Measurements from ENCODE around the gene PDGFRA.
A peak's percentile ranks its signal among the peaks of the same experiment; 100 is the strongest.

PDGFRA gene

DNA sequence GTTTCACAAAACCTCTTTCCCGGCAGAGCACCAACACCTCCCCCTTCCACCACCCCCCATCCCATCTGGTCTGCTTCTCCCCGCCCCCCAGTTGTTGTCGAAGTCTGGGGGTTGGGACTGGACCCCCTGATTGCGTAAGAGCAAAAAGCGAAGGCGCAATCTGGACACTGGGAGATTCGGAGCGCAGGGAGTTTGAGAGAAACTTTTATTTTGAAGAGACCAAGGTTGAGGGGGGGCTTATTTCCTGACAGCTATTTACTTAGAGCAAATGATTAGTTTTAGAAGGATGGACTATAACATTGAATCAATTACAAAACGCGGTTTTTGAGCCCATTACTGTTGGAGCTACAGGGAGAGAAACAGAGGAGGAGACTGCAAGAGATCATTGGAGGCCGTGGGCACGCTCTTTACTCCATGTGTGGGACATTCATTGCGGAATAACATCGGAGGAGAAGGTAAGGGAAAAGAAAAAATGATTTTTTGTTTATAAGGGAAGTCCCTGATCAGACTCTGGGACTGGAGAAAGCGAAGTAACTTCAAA is at the start of gene PDGFRA:
Gene PDGFRA, plus strand, starts transcription at position 333 of the 541 bp plus-strand sequence. CDS start 29,476 bp downstream, outside the sequence.
- DNase-seq (ENCODE audit: low read depth) = peak; percentile 77

- no peak for DNase-seq (ENCODE audit: low read depth)
Measured at GRCh38 chr4:54184581-54184980, 44.5 kb upstream of the PDGFRA start.

- no peak for DNase-seq (ENCODE audit: low read depth)
Measured at GRCh38 chr4:54185044-54185780, 43.9 kb upstream of the PDGFRA start.

GRCh38 chr4:54185866-54186265 is 43.2 kb upstream of the PDGFRA start:
- DNase-seq (ENCODE audit: low read depth) = no peak

DNA sequence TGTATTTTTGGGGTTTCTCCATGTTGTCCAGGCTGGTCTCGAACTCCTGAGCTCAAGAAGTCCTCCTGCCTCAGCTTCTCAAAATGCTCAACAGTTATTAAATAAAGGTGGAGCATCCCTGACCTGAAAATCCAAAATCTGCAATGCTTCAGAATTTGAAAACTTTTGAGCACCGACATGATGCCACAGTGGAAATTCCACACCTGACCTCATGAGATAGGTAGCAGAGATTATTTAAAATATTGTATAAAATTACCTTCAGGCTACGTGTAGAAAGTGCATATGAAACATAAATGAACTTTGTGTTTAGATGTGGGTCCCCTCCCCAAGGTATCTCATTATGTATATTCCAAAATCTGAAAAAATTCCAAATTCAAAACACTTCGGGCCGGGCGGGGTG is 42.7 kb upstream of the PDGFRA start:
- no peak for DNase-seq (ENCODE audit: low read depth)

DNA sequence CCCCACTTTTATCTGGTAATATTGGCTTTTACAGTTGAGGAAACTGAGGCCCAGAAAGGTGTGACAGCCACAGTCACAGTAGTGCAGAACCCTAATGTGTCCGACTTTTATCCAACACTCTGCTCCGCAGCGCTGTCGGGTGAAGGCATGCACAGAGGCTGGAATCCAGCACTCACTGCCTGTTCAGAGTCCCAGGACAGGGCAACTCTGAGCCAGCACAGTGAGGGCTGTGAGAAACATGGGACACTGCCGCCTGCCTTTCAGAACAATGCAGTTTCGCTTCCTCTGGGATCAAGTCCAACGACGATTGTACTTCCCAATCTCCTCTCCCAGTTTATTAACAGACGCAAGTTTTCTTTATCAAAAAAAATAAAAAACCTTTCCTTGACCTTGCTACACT is 41.9 kb upstream of the PDGFRA start:
- DNase-seq (ENCODE audit: low read depth) = no peak

- DNase-seq (ENCODE audit: low read depth) = no peak
Measured at GRCh38 chr4:54189140-54189539, 40.0 kb upstream of the PDGFRA start.

- DNase-seq (ENCODE audit: low read depth) = no peak
Measured at GRCh38 chr4:54192811-54193210, 36.3 kb upstream of the PDGFRA start.

GRCh38 chr4:54197926-54198325 is 31.2 kb upstream of the PDGFRA start:
- no peak for DNase-seq (ENCODE audit: low read depth)

DNA sequence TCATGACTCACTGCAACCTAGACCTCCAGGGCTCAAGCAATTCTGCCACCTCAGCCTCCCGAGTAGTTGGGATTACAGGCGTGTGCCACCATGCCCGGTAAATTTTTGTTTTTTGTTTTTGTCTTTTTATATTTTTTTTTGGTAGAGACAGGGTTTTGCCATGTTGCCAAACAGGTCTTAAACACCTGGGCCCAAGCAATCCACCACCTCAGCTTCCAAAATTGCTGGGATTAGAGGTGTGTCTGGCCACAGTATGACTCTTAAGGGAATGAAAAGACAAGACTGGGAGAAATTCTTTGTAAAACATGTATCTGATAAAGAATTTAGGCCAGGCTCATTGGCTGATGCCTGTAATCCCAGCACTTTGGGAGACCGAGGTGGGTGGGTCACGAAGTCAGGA is 29.2 kb upstream of the PDGFRA start:
- no peak for DNase-seq (ENCODE audit: low read depth)

DNA sequence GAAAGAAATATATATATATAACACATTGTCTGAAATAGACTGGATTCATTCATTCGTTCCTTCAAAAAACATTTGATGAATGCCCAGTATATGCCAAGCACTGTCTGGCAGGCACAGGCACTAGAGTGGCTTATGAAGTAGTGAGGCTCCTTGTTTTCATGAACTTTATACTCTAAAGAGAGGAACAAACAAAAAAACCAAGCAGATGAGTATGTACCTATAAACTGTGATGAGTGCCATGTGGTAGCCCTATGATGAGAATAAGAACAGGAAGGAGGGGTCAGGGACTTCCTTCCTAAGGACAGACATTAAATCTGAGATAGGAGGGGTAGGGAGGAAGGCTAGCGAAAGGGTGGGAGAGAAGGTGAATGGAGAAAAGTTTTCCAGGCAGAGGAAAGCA is 19.5 kb upstream of the PDGFRA start:
- DNase-seq (ENCODE audit: low read depth) = no peak

GRCh38 chr4:54213001-54213400 is 16.1 kb upstream of the PDGFRA start:
- no peak for DNase-seq (ENCODE audit: low read depth)

DNA sequence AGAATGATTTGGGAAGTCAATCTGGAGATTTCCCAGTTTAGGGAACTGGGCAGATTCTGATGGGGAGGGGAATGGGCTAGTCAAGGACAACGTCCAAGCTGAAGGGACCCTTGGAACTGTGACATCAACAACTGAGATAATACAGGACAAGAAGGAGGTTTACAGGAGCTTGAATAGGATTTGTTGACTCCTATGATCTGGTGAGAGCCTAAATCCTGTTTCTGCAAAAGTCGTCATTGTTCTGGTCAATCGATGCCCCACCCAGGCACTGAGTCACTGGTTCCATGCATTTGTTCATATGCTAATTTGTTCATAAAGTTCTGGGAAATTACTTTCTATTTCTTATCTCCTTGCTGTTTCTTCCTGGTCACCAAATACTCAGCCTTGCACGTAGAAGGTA is 15.3 kb upstream of the PDGFRA start:
- no peak for DNase-seq (ENCODE audit: low read depth)

DNA sequence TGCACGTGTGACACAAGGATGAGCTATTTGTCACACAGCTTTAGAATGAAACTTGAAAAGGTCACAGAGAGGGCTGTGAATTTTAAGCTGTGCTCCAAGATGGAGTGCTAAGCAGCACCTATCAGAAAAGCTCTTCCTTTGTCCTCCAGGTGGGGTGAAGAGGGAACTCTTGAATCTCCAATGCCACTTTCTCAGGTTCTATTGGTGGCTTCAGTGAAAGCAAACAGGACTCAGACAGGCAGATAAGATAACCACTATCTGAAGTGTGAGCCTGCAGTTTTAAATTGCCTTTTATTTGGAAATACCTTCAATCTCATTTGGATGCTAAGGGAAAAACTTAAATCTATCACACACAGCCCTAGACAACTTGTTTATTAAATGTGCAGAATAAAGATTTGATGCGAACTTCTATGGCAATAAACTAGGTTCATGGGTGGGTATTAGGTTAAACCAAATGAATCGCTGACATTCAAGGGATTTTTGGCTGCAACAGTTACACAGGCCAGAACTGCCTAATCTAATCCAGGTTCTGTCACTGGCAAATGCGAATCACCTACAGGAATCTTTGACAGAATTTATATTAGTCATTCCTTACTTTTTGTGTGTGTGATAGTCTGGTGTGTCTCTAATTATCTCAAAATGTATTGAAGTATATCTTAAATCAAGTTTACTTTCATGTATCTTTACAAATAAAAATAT is 13.6 kb upstream of the PDGFRA start:
- DNase-seq (ENCODE audit: low read depth) = no peak

GRCh38 chr4:54217642-54218495 is 11.2 kb upstream of the PDGFRA start:
- DNase-seq (ENCODE audit: low read depth) = no peak

DNA sequence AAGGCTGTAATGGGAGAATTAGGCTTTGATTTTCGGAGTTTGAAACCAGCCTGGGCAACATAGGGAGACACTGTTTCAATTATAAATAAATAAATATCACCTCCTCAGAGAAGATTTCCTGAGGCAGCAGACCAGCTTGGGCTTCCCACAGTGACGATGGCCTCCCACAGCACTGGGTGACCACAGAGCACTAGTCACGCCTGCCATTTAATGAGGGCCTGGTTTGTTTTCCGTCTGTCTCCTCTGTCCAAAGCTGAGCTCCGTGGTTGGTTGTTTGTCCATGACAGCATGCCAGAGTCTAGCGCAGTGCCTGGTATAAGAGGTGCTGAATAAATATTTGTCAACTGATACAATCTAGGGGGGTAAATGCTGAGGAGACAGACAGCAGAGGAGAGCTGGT is 10.4 kb upstream of the PDGFRA start:
- no peak for DNase-seq (ENCODE audit: low read depth)

- no peak for DNase-seq (ENCODE audit: low read depth)
Measured at GRCh38 chr4:54224996-54225597, 4.0 kb upstream of the PDGFRA start.

GRCh38 chr4:54225598-54226403 is 3.3 kb upstream of the PDGFRA start:
- no peak for DNase-seq (ENCODE audit: low read depth)

DNA sequence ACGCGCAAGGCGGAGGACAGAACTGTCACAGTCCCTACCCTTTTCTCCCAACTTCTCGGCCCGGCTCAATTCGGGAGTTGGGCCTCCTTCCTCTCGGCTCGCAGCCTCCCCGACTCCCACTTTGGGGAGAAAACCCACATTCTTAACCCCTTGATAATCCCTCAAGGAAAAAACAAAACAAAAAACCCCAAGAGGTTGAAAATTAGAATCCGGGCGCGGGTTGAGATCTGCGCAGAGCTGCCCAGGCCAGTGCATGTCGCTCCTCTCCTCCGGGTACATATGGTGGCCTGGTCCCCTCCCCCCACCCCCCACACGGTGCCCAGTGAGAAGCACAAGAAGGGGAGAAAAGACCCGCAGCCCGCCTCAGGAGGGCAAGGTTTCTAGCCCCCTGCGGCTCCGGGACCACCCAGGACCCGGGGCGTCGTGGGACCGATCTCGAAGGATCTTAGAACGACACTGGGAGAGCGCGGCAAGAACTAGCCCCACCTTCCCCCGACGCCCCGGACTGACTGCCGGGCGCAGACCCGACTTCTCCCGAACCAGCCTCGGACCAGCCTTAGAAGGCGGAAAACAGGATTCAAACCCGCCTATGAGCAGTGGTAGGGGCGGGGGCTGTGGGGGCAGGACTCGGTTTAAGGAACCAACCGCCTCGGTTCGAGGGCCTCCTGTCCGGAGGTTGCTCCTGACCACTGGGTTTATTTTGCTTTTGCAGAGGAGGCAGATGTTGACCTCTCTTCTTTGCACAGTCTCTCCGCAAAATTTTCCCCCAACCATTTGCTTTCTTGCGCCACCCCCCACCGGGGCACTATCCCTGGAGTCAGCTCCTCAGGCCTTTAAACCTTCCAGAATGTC is 2.5 kb upstream of the PDGFRA start:
- DNase-seq (ENCODE audit: low read depth) = no peak

Measured in GM04503 (cell line).